ENCODE results near the gene HSPA12B.
A peak's percentile ranks its signal among the peaks of the same experiment; 100 is the strongest.

Gene HSPA12B

GRCh38 chr20:3705491-3705969 is 27.0 kb upstream of the HSPA12B start:
- DNase-seq, result no peak

DNA sequence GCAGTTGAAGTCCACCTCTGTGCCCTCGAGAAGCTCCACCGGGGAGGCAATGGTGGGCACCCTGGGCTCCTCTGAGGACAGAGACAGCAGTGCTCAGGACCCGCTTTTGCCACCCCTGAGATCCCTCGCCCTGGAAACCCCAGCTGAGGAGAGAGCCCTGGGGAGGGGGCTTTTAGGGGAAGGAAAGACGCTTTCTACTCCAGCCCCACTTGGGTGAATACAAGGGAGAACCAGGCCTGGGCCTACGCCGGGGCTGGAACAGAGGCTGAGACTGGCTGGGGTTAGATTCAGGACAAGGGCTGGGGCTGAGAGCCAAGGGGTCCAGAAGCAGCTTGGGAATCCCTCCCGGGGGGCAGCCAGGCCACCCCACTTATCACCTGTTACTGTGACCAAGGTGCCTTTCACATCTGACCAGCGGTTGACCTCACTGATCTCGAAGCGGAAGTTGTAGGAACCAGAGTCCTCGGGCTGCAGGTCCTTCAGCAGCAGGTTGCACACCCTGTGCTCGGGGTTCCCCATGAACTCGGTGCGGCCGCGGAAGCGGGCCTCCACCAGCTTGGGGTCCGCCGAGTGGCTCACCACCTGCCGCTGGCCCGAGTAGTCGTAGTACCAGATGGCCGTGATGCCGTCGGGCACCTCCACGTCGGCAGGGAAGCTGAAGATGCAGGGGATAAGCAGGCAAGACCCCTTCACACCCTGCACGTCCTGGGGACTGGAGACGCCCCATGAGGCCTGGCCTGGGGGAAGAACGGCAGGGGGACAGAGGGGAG is 26.3 kb upstream of the HSPA12B start:
- DNase-seq, result no peak

- no peak for DNase-seq
Measured at GRCh38 chr20:3706774-3707507, 25.5 kb upstream of the HSPA12B start.

DNA sequence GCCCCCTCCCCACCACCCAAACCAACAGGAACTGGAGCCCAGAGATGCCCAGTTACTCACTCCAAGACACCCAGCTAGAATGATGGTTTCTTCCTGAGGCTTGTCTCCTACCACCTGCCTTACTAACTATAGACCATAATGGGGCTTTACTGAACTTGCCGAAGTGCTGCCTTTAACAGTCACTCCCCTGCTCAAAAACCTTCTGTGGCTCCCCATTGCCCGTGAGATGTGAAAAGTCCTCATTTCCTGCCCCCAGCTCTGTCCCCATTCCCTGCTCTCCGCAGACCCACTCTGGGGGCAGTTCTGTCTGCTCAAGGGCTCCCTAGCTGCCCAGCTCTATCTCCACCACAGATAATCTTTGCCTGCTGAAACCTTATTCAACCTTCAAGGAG is 25.0 kb upstream of the HSPA12B start:
- no peak for DNase-seq

- no peak for DNase-seq
Measured at GRCh38 chr20:3710011-3710466, 22.4 kb upstream of the HSPA12B start.

DNA sequence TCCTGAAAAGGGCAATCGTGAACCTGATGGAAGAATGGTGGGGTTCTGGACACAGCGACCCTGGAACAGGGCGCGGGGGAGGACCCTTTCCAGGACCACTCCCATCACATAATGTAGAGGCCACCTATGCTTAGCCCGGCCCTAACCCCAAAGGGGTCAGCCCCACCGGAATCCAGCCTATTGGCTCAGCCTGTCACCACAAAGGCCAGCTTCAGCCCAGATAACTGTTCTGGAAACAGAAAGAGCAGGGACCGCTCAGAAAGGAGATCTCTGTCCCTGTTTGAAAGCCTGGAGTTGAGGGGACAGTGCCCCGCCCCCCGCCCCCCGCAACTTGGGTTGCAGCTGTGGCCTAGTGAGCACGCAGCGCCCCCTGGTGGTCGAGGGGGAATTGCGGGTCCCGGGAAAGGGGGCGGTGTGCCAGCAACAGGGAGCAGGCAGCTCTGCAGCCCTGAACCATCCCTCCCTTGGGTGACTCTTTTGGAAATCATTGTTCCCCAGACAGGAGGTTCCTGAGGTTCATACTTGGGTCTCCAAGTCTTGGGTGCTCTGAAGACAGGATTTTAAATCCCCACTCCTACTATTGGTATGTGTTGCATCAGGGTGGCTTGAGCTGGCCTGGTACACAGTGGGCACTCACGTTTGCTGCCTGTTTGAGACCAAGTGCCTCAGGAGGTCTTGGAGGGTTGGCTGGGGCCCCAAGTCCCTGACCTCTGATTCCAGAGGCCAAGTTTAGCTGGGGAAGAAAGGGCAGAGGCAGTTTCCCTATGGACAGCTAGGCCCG is 21.6 kb upstream of the HSPA12B start:
- DNase-seq, result peak; percentile 68

DNA sequence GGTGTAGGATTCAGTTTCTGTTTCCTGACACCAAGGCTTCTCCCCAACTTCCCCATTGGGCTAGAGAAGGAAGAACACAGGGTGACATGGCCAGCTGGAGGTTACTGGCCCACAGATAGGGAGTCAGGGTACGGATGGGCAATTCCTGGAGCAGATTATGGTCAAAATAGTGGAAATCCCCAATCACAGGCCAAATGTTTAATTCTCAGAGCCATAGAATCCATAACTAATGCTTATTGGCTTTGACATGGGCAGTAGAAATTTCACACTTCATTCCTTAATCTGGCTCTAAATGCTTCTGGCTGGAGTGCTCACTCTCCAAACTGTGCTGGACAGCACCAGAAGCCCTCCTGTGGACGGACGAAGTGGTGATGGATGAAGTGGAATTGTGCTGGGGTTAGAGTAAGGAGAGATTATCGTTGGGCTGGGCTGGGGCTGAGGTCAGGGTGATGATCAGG is 21.0 kb upstream of the HSPA12B start:
- no peak for DNase-seq

GRCh38 chr20:3712279-3712873 is 20.1 kb upstream of the HSPA12B start, which contains the start of gene SIGLEC1:
SIGLEC1 (minus strand) TSS chr20:3712600; CDS start chr20:3707128, 5,472 bp downstream.
- DNase-seq, result peak; percentile 28

DNA sequence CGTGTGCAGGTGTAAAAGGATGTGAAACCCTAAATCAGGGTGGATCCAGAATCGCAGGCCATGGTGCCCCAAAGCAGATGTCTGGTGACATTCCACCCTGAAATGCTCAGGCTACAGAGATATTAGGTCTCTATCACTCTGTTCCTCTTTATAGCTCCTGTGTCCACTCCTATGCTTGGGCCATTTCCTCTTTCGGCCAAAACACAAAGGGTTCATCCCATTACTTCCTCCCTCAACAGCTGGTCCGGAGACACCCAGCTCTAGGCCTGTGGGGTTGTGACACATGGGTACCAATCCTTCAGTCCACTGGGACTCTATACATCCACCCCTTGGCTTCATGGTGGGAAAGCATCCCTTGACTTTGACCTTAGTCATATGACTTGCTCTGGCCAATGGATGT is 18.4 kb upstream of the HSPA12B start:
- no peak for DNase-seq

- peak; percentile 13 for DNase-seq
Measured at GRCh38 chr20:3716195-3716834, 16.2 kb upstream of the HSPA12B start.

GRCh38 chr20:3719046-3719445 is 13.4 kb upstream of the HSPA12B start:
- no peak for DNase-seq

GRCh38 chr20:3720068-3720467 is 12.4 kb upstream of the HSPA12B start:
- DNase-seq, result no peak

DNA sequence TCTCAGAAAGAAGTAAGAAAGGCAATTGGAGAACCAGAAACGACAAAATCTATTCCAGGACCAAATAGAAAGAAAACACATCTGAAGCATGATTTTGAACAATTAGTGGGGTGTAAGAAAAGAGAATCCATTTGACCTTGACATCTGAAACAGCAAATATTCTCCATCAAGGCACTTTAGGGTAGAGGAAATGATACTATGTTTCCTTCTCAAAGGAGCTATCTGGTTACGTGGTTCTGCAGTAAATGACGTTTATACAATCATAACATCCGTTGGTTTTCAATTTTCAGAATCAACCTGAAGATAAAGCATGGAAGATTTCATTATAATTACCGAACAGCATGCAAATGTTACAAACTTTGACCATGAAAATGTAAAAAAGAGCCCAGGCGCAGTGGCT is 11.9 kb upstream of the HSPA12B start:
- no peak for DNase-seq

DNA sequence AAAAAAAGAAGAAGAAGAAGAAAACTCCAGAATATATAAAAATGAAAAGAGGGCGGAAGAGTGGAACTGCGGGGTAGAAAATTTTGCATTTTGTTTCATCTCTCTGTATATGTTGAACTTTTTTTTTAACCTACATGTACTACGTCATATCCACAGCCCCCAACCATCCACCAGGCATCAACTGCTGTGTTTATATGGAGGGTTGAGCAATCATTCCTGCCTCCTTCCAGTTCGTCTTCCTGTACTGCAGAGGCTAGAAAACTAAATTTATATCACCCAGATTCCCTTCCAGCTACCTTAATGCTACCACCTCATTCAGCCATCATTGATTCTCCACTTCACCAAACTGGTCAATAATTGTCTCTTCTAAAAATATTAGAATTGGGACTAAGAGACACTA is 10.6 kb upstream of the HSPA12B start:
- DNase-seq, result no peak

DNA sequence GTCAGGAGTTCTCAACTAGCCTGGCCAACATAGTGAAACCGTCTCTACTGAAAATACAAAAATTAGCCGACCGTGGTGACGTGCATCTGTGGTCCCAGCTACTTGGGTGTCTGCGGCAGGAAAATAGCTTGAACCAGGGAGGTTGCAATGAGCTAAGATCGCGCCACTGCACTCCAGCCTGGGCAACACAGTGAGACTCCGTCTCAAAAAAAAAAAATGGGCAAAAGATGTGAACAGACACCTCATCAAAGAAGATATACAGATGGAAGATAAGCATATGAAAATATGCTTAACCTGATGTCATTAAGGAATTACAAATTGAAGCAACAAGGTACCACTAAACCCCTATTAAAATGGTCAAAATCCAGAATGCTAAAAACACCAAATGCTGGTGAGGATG is 9.2 kb upstream of the HSPA12B start:
- DNase-seq, result no peak

- DNase-seq, result no peak
Measured at GRCh38 chr20:3724356-3724755, 8.1 kb upstream of the HSPA12B start.

GRCh38 chr20:3727401-3728021 is 5.0 kb upstream of the HSPA12B start:
- DNase-seq, result no peak

GRCh38 chr20:3728354-3728753 is 4.1 kb upstream of the HSPA12B start:
- no peak for DNase-seq

DNA sequence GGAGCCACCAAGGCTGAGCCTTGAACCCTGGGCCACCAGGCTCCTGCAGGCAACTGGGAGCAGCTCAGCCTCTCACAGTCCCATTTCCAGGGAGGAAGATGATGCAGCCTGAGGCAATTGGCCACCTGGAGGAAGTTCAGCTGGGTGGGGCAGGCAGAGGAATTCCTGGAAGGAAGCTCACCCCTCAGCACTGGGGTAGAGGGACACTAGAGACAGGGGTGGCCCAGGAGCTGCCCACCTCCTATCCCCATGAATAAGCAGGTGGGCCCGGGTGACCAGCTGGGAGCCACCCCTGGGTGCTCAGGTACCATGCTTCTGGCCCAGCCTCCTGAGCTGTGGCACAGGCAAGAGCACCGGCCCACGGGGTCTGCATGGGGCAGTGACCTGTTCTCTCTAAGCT is 3.6 kb upstream of the HSPA12B start:
- DNase-seq, result no peak

DNA sequence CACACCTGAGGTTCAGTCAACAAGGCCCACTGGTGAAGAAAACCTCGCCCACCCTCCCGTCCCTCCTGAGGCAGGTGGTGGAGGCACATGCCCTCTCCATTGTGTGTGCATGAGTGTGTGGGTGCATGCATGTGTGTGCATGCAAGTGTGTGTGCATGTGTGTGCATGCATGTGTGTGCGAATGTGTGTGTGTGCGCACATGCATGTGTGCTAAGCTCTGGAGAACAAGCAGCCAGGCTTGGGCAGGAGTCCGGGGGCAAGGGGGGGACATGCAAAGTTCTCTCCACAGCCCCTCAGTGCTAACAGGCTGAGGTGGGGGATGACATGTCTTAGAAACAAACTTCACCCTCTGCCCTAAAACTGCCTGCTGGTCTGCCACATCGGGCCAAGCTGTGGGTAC is 3.1 kb upstream of the HSPA12B start:
- no peak for DNase-seq

DNA sequence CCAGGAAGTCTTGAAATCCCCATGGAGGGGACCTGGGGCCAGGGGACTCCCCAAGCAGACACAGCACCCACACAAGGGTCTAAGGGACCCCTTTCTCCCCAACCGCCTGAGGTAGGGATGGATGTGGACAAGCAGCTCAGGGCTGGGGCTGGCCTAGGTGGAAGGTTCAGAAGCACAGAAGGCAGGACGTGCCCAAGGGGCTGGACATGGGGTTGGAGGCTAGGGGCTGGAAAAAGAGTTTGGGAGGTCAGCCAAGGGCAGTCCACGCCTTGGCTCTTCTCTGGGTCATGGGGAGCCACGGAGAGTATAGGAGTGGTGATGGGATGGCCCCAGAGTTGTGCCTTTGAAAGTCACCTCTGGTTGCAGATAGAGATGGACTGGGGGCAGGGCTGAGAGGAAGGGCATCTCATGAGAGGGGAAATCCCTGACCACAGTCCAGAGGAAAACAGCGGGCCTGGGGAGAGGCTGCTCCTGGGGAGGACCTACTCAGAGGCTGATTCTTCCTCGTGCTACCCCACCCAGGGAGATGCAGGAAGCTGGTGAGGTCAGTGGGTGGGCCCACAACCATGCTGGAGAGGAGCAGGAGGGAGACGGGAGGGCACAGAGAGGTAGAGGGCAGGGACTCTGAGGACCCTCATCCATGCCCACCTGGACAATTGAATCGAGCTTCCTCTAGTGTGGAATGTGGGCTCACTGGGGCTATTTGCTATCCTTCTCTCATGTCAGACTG is 2.5 kb upstream of the HSPA12B start:
- no peak for DNase-seq

All from CD4-positive, alpha-beta T cell treated with Interleukin-17A for 1 hour (primary cell).